GM18870 (cell line): ENCODE data around the gene NNMT.

Experiments used
- ATAC-seq: cut with Tn5 transposase; IDR thresholded peaks from one replicate; pipeline ENCODE4 v1.9.1; 2021; ENCODE audit warnings: moderate library complexity; ENCODE audit not compliant: unreplicated experiment

The NNMT gene

DNA sequence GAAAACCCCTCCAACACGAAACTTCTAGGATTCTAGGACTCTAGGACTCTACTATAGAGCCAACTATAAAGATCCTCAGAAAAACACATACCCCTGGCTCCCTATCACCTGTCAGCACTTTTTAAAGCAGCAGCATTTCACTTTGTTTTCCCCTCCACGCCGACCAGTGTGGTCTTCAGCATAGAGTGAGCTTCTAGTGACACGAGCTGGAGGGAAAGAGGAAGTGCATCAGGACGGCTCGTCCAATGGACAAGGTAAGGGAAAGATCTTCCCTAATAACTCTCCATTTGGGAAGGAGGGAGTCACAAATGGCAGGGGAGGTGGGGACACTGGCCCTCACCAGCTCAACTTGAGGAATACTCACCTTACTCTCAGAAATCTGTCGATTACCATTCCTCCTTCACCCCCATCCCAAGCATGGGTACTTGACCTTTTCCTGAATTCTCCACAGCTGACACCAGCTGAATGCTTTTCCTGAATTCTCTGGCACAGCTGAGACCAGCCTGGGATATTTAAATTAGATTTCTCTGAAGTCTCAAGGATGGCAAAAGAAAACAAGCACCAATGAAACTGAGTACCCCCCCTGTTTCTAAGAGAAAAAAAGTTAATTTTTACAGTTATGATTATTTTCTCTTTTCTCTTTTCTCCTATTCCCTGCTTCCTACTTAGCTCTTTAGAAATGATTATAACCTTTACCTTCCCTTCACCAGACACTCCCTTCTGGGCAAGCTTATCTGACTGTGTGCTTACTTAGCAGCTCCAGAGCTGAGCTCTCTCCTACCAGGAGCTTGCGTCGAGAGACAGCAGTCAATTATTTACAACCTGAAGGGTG, 33.3 kb upstream of the NNMT start:
- ATAC-seq, result no peak

DNA sequence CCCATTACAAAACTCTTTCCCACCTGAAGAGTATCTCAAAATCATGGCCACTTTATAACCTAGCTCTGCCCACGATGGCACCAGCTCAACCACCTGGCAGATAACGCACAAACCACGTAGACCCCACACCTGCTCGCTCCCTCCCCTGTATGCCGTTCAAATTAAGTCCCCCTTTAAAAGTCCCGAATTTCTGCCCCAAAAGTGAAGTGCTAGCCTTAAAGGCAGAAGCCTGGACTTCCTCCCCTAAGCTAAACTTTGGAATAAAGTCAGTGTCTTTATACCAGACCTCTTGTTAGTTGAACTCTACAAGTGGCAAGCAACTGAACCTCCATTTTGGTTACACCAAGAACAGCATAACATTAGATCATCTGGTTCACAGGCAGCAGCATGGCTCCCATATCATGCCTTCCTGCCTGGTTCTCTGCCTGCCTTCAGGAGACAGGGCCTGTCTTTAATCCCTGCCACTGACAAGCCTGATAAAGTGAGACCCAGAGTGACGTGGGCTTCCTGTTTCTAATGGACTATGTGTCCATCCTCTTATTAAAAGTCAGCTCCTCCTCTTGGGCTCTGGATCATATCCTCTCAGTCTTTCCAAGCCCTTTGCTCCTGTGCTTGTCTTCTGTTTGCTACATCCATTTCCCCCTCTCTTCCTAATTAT, 32.6 kb upstream of the NNMT start:
- ATAC-seq, result no peak

DNA sequence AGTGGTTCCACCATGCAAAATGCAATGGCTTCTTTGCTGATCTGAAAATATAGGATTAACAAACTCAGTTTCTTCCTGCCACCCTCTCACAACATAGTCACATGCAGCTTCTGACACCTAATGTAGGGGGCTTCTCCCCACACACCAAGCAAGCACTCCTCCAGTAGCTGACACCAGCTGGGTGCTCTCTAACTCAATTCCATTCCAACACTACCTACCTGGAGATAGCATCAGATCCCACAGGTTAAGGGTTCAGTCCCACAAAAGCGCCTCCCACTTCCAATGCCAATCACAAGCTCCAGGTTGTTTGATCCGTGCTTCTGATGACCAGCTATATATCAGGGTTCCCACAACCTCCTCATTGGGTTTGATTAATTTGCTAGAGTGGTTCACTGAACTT, 31.8 kb upstream of the NNMT start:
- no peak for ATAC-seq

DNA sequence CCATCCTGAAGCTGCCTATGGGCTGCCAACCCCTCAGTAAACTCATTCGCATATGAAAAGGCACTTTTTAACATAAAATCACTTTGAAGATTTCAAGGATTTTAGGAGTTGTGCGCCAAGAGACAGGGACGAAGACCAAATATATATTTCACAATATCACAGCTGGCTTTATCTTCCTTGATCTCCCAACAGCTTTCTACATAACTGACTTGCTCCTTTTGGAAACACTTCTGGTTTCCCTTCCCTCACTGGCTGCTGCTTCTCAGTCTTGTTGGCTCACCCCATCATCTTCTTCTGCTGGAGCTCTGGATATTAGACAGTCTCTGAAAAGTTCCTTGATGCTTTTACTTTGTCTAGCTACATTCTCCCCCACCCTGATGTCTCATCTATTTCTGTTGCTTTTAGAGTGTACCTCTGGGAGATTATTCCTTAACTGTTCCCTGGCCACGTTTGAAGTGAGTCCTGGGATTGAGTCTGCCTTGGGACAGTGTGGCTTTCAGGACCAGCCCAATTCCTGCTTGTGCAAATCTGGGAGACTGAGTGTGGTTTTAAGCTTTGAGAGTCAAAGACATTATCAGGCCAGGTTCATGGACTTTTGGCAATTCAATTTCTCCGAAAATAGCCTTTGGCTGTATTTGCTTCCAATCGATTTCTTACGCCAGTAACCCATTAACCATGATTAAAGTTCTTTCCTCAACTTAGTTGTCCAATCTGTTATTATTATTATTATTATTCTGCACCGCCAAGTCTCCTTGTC, 30.9 kb upstream of the NNMT start:
- ATAC-seq, result no peak

DNA sequence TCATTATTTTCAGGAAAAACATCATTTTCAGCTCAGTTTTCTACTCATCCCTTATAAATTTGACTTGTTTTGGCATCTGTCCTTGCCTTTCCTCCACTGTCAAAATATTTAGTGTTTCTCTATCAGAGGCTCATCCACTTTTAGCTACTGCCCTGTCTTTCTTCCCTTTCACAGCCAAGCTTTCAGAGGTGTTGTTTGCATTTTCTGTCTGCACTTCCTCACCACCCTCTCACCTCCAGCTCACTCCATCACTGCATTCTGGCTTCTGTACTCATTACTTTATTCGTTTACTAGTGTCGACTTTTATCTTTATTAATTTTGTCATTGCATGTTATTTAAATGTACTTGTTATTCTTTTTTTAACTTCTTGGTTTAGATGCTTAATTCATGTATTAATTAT, 26.7 kb upstream of the NNMT start:
- no peak for ATAC-seq

DNA sequence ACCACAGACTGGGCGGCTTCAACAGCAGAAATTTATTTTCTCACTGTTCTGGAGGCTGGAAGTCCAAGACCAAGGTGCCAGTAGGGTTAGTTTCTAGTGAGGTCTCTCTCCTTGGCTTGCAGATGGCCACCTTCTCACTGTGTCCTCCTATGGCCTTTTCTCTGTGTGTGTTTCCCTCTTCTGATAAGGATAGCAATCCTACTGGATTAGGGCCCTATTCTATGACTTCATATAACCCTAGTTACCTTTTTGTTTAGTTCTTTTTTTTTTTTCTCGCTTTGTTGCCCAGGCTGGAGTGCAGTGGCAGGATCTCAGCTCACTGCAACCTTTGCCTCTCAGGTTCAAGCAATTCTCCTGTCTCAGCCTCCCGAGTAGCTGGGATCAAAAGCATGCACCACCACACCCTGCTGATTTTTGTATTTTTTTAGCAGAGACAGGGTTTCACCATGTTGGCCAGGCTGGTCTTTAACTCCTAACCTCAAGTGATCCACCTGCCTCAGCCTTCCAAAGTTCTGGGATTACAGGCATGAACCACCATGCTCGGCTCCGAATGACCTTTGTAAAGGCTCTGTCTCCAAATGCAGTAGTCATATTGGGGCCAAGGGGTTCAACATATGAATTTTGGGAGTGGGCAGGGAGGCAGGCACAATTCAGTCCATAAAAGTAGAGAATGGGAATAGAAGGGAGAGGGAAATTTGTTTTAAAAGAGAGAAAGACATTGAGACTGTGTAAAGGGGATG, 25.5 kb upstream of the NNMT start:
- ATAC-seq, result no peak

DNA sequence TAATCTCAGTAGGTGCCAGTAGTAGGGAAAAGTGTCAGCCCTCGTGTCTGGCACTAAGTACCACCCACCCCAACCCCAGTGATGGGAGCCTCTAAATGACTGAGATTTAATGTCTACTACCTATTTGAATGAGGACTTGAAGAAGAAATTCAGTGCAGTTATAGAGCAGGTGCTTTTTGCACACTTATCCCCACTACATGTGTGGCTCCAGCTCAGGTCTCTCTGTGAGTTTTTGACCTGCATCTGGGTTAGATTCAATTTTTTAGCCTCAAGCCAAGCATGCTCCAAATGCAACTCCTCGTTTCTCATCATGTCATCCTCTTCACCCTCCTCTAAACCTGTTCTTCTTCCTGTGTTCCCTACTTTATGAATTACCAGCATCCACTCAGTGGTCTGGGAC, 24.9 kb upstream of the NNMT start:
- ATAC-seq, result no peak

DNA sequence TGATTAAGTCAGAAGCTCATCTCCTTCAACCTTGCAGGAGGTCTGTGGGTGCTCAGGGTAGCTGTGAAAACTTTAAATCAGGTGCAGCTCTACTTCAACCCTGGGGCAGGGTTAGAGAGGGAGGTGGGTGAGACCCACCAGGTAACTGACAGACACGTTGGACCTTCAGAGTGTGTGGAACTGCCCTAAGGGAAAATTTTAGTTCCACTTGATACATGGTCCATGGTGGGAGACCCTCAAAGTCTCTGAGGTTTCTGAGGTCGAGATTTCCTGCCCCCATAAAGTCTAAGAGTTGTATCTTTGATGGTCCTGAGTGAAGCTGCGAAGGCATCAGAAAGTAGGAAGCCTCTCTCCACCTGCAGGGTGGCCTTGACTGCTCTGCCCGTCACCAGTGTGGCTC, 23.9 kb upstream of the NNMT start:
- ATAC-seq, result no peak

DNA sequence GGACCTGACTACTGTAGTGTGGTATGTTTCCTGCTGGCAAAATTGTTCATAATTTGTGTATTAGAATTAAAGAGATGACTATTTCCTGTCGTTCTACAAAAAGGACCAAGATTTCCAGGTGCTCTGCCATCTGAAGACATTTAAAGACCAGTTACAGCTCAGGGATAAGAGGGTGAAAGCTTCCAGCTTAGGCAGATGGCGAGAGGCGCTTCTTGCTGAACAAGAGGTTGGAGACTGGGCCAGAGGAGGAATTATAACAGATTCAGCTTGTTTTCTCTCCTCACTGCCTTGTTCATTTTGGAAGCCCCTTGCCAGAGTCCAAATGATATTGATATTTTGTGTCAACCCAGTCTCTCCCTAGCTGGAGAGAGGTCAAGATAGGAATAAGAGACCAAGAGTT, 23.1 kb upstream of the NNMT start:
- no peak for ATAC-seq

DNA sequence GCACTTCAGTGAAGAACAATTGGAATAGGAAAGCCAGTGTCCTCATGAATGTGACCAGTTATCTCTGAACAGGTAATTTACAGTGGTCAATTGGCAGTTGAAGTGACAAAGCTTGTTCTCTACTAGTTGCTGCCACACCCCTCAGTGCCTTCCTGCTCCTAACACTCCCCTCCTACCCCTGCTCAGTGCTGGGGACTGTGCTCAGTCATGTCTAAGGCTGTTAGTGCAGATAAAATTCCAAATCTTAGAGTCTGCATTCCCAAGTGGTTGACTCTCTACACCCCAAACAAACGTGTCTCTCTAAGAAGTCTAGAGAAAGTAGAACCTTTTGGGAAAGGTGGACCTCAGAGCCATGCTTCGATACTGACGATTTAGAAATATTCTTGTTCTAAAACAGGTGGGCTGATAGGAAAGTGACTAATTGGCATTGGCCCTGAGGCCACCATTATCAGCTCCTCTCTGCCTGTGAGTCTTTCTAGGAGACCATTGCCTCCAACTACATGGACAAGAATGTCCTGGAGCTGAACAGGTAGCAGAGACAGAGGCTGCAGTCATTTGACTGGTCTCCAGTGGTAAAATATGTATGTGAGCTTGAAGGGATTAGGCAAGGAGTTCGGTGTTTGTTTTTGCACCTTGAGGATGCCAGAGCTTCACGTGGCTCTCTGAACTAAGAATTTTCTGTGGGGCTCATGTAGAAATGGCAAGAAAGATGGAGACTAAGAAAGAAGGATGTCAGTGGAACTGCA, 22.1 kb upstream of the NNMT start:
- ATAC-seq, result no peak

DNA sequence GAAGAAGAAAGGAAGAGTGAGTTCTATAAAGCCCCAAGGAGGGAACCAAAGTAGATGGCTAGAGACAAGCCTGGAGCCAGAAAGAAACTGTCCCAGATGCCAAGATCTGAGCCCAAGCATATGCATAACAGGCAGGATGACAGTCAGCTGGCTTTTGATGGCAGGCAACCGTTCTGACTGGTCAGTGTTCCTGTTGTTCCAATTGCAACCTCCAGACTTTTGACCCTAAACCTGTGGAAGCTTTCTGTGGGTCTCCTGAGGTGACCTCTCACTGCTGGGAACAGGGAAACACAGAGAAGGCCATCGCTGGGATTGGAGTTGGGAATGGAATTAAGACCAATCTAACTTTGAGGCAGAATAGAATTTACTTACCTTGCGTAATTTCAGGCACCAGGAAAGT, 21.6 kb upstream of the NNMT start:
- no peak for ATAC-seq

DNA sequence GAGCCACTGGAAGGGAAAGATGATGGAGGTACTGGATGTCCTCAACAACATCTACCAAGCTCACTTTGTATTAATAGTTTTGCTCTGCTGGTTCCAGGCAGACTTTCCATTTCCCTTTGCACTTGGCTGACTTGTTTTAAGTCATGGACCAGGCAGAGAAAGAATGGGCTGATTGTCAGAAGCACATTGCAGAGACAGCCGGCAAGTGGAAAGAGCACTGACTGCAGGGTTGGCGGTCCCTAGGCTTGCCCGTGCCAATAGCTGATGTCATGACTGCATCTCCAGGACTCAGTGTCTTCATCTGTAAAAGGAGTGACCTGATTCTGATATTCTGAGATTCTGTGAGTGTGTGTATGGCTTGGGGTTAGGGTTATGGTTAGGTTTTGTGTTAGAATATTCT, 20.9 kb upstream of the NNMT start:
- no peak for ATAC-seq

DNA sequence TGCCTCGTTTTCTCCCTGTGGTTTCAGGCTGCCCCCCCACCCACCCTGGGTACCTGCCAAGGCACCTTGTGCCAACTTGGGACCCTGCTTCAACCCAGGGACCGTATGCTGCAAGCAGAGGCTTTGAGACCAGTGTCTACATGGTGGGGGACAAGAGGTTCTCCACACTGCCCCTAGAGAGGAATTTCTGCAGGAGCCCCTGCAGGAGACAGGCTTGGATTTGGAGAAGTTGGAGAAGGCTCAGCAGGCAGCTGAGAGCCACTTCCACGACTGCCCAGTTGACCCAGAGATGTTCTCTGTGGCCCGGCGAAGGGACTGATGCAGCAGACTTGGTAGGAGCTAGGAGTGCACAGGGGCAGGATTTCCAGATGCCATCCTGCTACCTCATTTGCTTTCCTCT, 20.1 kb upstream of the NNMT start:
- ATAC-seq, result no peak

DNA sequence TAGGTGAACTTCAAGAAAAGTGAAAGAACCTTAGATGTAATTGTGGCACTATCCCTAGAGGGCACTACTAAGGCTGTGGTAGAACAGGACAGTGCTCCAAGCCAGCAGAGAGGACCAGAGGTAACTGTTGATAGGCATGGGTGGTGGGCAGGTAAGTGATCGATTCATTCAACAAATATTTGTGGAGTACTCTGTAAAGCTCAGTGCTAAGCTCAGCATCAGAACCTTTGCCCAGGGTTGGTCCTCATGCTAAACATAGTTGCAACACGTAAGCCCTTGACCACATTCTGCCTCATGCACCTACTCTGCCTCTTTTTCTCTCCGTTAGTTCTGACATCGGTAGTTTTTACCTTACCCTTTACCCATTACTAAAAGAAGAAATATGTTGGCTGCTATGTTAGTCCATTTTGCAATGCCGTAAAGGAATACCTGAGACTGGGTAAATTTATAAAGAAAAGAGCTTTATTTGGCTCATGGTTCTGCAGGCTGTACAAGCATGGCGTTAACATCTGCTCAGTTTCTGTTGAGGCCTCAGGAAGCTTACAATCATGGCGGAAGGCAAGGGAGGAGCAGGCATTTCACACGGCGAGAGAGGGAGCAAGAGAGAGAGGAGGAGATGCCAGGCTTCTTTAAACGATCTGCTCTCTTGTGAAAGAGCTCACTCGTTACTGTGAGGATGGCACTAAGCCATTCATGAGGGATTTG, 18.4 kb upstream of the NNMT start:
- no peak for ATAC-seq

DNA sequence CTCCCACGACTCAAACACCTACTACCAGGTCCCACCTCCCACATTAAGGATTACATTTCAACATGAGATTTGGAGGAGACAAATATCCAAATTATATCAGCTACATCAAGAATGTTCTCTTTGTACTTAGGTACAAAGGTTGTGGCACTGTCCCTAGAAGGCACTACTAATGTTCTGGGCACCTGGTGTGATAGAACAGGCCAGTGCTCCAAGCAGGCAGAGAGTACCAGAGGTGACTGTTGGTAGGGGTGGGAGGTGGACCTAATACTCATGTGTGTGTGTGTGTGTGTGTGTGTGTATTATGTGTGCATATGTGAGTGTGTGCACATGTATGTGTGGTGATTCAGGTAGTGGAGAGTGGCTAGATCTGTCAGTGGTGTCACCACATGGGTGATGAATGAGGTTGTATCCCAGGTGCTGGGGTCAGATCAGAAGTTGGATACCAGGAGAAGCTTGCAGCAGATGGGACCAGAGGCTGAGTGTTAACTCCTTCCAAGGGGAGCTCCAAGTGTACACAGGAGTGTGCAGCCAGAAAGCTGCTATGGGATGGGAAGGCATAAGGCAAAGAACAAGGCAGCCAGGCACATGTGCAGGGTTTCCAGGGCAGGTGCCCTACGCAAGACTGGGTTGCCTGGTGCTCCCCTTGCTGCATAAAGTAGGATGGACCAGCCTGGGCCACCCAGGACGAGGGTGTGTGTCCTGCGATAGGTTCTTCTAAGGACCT, 17.7 kb upstream of the NNMT start:
- ATAC-seq, result no peak

DNA sequence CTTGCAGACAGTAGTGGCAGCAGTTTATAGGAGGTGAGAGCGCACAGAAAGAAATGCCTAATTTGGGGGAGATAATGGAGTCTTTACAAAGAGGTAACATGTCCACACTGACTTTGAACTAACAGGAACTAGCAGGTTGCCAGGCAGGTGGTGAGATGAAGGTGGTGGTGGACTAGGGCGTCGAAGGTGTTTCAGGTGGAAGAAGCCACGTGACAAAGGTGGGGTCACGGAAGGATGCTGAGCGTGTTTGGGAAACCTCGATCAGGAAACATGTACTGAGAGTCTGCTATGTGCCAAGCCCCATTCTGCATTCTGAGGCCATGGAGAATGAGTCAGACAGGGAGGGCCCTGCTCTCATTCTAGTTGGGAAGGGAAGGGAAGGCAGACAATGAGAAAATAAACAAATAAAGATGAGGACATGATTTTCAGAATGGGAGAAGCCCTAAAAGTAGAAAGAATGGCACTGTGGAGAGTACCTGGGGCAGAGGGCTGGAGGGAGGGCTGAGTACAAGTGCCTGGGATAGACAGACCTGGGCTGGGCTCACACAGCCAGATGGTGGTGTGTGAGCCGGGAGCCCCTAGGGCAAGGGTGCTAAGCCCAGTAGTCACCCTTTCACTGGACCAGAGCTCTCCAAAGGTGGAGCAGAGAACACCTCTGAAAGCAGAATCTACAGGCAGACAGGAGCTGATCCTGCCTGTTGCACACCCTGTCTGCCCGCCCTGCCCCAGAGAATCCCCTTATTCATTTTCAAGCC, 16.2 kb upstream of the NNMT start:
- ATAC-seq, result no peak

DNA sequence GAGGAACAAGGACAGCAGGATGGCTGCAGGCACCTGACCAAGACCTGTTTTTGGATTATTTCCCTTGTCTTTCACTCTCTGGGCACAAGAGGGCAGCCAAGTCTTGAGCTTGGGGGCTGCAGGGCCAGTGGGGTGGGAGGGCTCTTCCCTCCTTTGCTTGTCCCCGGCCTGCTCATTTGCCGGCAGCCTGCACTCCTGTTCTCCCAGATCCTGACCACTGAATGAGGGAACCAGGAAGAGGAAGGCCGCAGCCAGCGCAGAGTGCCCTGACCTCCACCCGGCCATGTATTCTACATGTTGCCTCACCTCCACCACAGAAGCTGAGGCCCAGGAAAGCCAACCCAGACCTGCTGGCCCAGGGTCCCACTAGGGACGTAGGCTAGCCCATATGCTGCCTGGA, 15.5 kb upstream of the NNMT start:
- no peak for ATAC-seq

DNA sequence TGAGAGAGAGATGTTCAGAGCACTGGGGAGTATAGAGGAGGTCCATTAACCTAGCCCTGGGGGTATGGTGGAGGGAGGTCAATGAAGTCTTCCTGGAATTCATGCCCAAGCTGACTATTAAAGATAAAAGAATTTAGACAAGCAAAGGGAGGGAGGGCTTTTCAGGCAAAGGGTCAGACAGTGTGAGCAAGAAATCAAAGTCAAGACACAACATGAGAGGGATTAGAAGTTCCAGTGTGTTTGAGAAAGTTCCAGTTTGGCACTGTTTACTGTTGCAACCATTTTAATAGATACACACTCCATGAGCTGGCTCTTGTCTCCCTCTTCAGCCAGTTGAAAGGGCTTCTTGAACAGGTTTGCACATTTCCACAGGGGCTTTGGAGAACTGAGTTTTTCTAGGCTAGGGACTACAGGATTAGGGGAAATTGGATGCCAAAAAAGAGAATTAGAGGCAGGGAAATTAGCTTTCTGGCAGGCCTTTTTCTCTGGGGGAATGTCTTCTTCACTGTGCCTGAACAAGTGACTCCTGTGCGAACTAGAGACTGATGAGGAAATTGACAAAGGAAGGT, 14.7 kb upstream of the NNMT start:
- ATAC-seq, result no peak
